Psoas muscle (tissue), 8 donors: ENCODE results near the gene VDAC1. TPM values are rescaled to one million over a fixed set of nuclear protein-coding genes. Genes with fewer than 3 reads are reported as not detected.

Experiments
- ATAC-seq, 4 donors: fragments of 200-7000 bp; cut with Tn5 transposase; one replicate each; pipeline ENCODE4 v1.9.1; 2020; ENCODE audit warnings: moderate library complexity in 3 of 4, mild to moderate bottlenecking in 2 of 4
- DNase-seq, 2 donors: peaks; one replicate each; pipeline ENCODE4 v3.0.0-alpha.2; 2020
- H3K27ac ChIP-seq: fragments of 200-600 bp; one replicate; pipeline ENCODE4 v1.8.0; 2022
- H3K27me3 ChIP-seq, 3 donors: fragments of 200-600 bp in 1 of 3; one replicate each; pipeline versions ENCODE4 v1.6.1 to v1.8.0; 2013 to 2022; ENCODE audit warnings: low read length in 2 of 3, mild to moderate bottlenecking in 2 of 3, moderate library complexity in 1 of 3; ENCODE audit not compliant: insufficient read depth in 3 of 3
- H3K36me3 ChIP-seq, 2 donors: fragments of 200-600 bp in 1 of 2; one replicate each; pipeline versions ENCODE4 v1.6.1 to v1.8.0; 2013 to 2022; ENCODE audit warnings: low read depth in 1 of 2, mild to moderate bottlenecking in 1 of 2, moderate library complexity in 1 of 2; ENCODE audit not compliant: insufficient read depth in 1 of 2
- H3K4me1 ChIP-seq: fragments of 200-600 bp; one replicate; pipeline ENCODE4 v1.8.0; 2022
- H3K4me3 ChIP-seq: fragments of 200-600 bp; one replicate; pipeline ENCODE4 v1.8.0; 2022; ENCODE audit warnings: mild to moderate bottlenecking
- H3K9me3 ChIP-seq: fragments of 200-600 bp; one replicate; pipeline ENCODE4 v1.8.0; 2022
- CTCF ChIP-seq: fragments of 200-600 bp; IDR thresholded peaks from one replicate; pipeline ENCODE4 v1.8.0; 2022; ENCODE audit warnings: antibody characterized with exemption
- WGBS, 3 donors: extraction: QIAGEN DNeasy Blood & Tissue Kit; methylation state at CpG; one replicate each; pipeline versions ENCODE4 v1.1.6 to v1.1.7; 2013; 5-methylcytosine and 5-hydroxymethylcytosine counted together
- intact Hi-C, 2 donors: fragments of 100-400 bp; cut with DNase I; formaldehyde crosslinking; loops; one replicate each; pipeline versions ENCODE4 v1.11.0 to v1.14.2; 2022
- polyA plus RNA-seq, 3 donors: library from polyadenylated mRNA; stranded (reverse); fragments of 200-250 nt; gene quantifications; one replicate each; pipeline ENCODE4 v1.2.3, GENCODE V29; 2013
- total RNA-seq, 4 donors: library from RNA; stranded (reverse); fragmentation: NEBNext Ultra II Directional in 2 of 4; extraction: Animal tissue kit (Norgen Biotek cat#: 25700) in 2 of 4; gene quantifications; one replicate each; pipeline versions ENCODE4 v1.2.1 to v1.2.4, GENCODE V29; 2021 to 2023
- donor health status: healthy with polysubstance abuse.
- donor health status: DM: no; HTN: no; CAD: no; lungs with moderate emphysema.
- donor health status: Bipolar disorder and iron deficiency.
- donor health status: healthy.
- donor health status: DM: yes; HTN: yes; CAD: no.
- donor health status: DM: no; HTN: no; CAD: no.
- donor health status: DM: no; HTN: no; CAD: no.
- donor health status: DM: yes; HTN: yes; CAD: no.

The VDAC1 gene
- total and polyA plus RNA-seq, 7 donors = 389 to 592 (median 525) TPM

GRCh38 chr5:133995341-133995740, 9.4 kb downstream of the VDAC1 start:
- DNase-seq (no peak), ATAC-seq (peak; percentile 11 to 50 (median 36))
- Histone ChIP-seq H3K4me3 (peak overlapping the region; percentile 43), H3K27me3 (no peaks in the 10 kb centered on the region), H3K9me3 (no peaks in the 10 kb centered on the region), H3K36me3 (peaks cover 2 to 15% of the 10 kb centered on the region in 2 donors), H3K4me1 (peaks cover 94% of the 10 kb centered on the region), H3K27ac (peak overlapping the region; percentile 99)
- no peak for TF ChIP-seq CTCF
- intact Hi-C loops = no loop called here
- whole genome bisulfite sequencing, 3 donors = 21 to 41% (median 31%) methylated on average over 8 of the region's 8 CpGs

- peaks cover 94% of the 10 kb centered on the region for H3K4me1 ChIP-seq
- WGBS, 3 donors = 38 to 58% (median 49%) methylated on average over 6 of the region's 6 CpGs
- no peaks in the 10 kb centered on the region for H3K27me3 ChIP-seq
- no peaks in the 10 kb centered on the region for H3K9me3 ChIP-seq
- H3K4me3 ChIP-seq = peak overlapping the region; percentile 43
- ATAC-seq = no peak
- no peak for TF ChIP-seq CTCF
- no peak for DNase-seq
- peak overlapping the region; percentile 99 for H3K27ac ChIP-seq
- intact Hi-C loops = no loop called here
- H3K36me3 ChIP-seq = peaks cover 5 to 19% of the 10 kb centered on the region in 2 donors
Observed at GRCh38 chr5:133994990-133995333, 9.8 kb downstream of the VDAC1 start.

GRCh38 chr5:133994297-133994989, 10.3 kb downstream of the VDAC1 start:
- H3K4me3 ChIP-seq = peak overlapping the region; percentile 43
- WGBS, 3 donors = 29 to 41% (median 29%) methylated on average over 9 of the region's 9 CpGs
- peak overlapping the region; percentile 99 for H3K27ac ChIP-seq
- no peaks in the 10 kb centered on the region for H3K9me3 ChIP-seq
- ATAC-seq (peak in 3 of 4 donors; percentile 46 to 56 (median 55)), DNase-seq (no peak)
- no peaks in the 10 kb centered on the region for H3K27me3 ChIP-seq
- TF ChIP-seq CTCF = no peak
- intact Hi-C loops = no loop called here
- peaks cover 7 to 24% of the 10 kb centered on the region in 2 donors for H3K36me3 ChIP-seq
- peaks cover 90% of the 10 kb centered on the region for H3K4me1 ChIP-seq

GRCh38 chr5:133993185-133993936, 11.4 kb downstream of the VDAC1 start:
- Histone ChIP-seq H3K27me3 (no peaks in the 10 kb centered on the region), H3K27ac (peak overlapping the region; percentile 99), H3K9me3 (no peaks in the 10 kb centered on the region), H3K4me1 (peaks cover 79% of the 10 kb centered on the region), H3K36me3 (peaks cover 9 to 35% of the 10 kb centered on the region in 2 donors), H3K4me3 (peak overlapping the region; percentile 43)
- no peak for TF ChIP-seq CTCF
- DNase-seq = no peak
- peak; percentile 19 to 63 (median 60) for ATAC-seq
- intact Hi-C loops = no loop called here
- 22 to 30% (median 22%) methylated on average over 2 of the region's 2 CpGs for WGBS, 3 donors
